GM23248 (cell line): ENCODE measurements around the gene ENG. TPM values are rescaled to one million over a fixed set of nuclear protein-coding genes. Genes with fewer than 3 reads are reported as not detected.

Experiments used
- DNase-seq: peaks from one replicate; pipeline ENCODE4 v3.0.0-alpha.2; 2015
- H2AFZ ChIP-seq: fragments of 200-600 bp; sonication (generic); 2 replicates; pipeline ENCODE4 v1.6.1; 2016; ENCODE audit warnings: antibody characterized with exemption
- H3F3A ChIP-seq: fragments of 200-600 bp; sonication (generic); 2 replicates; pipeline ENCODE4 v1.6.1; 2016; ENCODE audit warnings: mild to moderate bottlenecking, antibody characterized with exemption, mixed run types; ENCODE audit not compliant: insufficient read depth
- H3K27ac ChIP-seq: fragments of 200-600 bp; sonication (generic); 2 replicates; pipeline ENCODE4 v1.5.1; 2016; ENCODE audit warnings: mild to moderate bottlenecking
- H3K27me3 ChIP-seq: fragments of 200-600 bp; sonication (generic); replicated peaks from 2 replicates; pipeline ENCODE4 v1.6.1; 2016; ENCODE audit warnings: mild to moderate bottlenecking; ENCODE audit not compliant: insufficient read depth
- H3K36me3 ChIP-seq: fragments of 200-600 bp; sonication (generic); 2 replicates; pipeline ENCODE4 v1.6.1; 2016; ENCODE audit warnings: low read depth, mild to moderate bottlenecking
- H3K4me1 ChIP-seq: fragments of 200-600 bp; sonication (generic); 2 replicates; pipeline ENCODE4 v1.6.1; 2016; ENCODE audit warnings: mild to moderate bottlenecking; ENCODE audit not compliant: insufficient read depth
- H3K4me2 ChIP-seq: fragments of 200-600 bp; sonication (generic); one replicate; pipeline ENCODE4 v1.6.1; 2016; ENCODE audit warnings: mild to moderate bottlenecking; ENCODE audit not compliant: unreplicated experiment
- H3K4me3 ChIP-seq: fragments of 200-600 bp; sonication (generic); 2 replicates; pipeline ENCODE4 v1.5.1; 2016; ENCODE audit warnings: mild to moderate bottlenecking
- H3K79me2 ChIP-seq: fragments of 200-600 bp; sonication (generic); 2 replicates; pipeline ENCODE4 v1.6.1; 2016; ENCODE audit warnings: mild to moderate bottlenecking; ENCODE audit not compliant: insufficient read depth
- H3K9ac ChIP-seq: fragments of 200-600 bp; sonication (generic); 2 replicates; pipeline ENCODE4 v1.6.1; 2016; ENCODE audit warnings: mild to moderate bottlenecking
- H3K9me2 ChIP-seq: fragments of 200-600 bp; sonication (generic); 2 replicates; pipeline ENCODE4 v1.6.1; 2016; ENCODE audit warnings: mixed run types, mild to moderate bottlenecking, moderate library complexity; ENCODE audit not compliant: insufficient read depth
- H3K9me3 ChIP-seq: fragments of 200-600 bp; sonication (generic); one replicate; pipeline ENCODE4 v1.6.1; 2017; ENCODE audit warnings: low read depth
- H4K20me1 ChIP-seq: fragments of 200-600 bp; sonication (generic); 2 replicates; pipeline ENCODE4 v1.6.0; 2016; ENCODE audit not compliant: insufficient read depth
- EZH2 ChIP-seq: fragments of 200-600 bp; sonication (generic); IDR thresholded peaks from 2 replicates; pipeline ENCODE4 v1.6.1; 2018; ENCODE audit warnings: antibody characterized with exemption, mild to moderate bottlenecking; ENCODE audit not compliant: insufficient read depth, poor library complexity, severe bottlenecking
- EZH2phosphoT487 ChIP-seq: fragments of 200-600 bp; sonication (generic); IDR thresholded peaks from 2 replicates; pipeline ENCODE4 v1.6.1; 2018; ENCODE audit warnings: antibody characterized with exemption, moderate library complexity, mild to moderate bottlenecking, low read depth; ENCODE audit not compliant: insufficient read depth
- WGBS, 2 experiments: methylation state at CpG; one replicate each; pipeline ENCODE4 v1.1.6; 2015 to 2017; ENCODE audit warnings: low lambda C conversion rate in 2 of 2, low coverage in 1 of 2; ENCODE audit errors: missing lambda C conversion rate in 2 of 2; 5-methylcytosine and 5-hydroxymethylcytosine counted together
- in situ Hi-C: fragments of 300-500 bp; cut with MboI; formaldehyde crosslinking; loops from 2 replicates; pipeline ENCODE4 v1.15.0; 2020
- polyA plus RNA-seq: library from polyadenylated mRNA; unstranded; fragments of >200 nt; fragmentation: Nextera tagmentation; extraction: Ambion mirVana; gene quantifications from 2 replicates; pipeline ENCODE4 v1.2.1, GENCODE V29; 2016
- total RNA-seq: library from RNA; depleted of rRNA; stranded (reverse); fragments of >200 nt; shearing (Covaris generic); gene quantifications from 2 replicates; pipeline ENCODE4 v1.2.3, GENCODE V29; 2014

The ENG gene
- total and polyA plus RNA-seq, 2 experiments from 2014 or later = 54.5 to 226 TPM

DNA sequence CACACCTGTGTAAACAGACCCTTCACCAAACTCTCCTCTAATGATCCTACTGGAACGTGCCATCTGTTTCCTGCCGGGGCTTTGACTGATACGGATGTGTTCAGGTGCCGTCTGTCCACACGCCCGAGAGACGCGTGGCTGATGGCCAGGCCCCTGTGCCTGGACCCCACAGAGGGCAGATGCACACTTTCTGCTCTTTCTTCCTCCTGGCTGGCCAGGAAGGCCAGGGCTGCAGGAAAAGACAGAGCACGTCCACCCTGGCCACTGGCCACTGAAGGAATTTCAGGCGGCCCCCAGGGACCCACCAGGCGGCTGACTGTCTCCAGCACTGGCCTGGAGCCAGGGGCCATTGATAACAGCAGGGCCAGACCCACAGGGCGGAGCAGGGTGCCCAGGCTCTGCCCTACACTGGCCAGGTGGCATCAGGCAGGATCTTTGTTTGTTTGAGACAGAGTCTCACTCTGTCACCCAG is 3.6 kb upstream of the ENG start:
- 0 out of 2 replicates have a peak, but pooled peaks cover 3% of the 10 kb centered on the region for H3K4me1 ChIP-seq
- no peaks in the 10 kb centered on the region for H4K20me1 ChIP-seq
- no peaks in the 10 kb centered on the region; the same call in 1 of the 2 replicates for H3F3A ChIP-seq
- H2AFZ ChIP-seq = no peak overlapping the region
- peaks cover 13% of the 10 kb centered on the region for H3K79me2 ChIP-seq
- in situ Hi-C loops = no loop called here
- no peaks in the 10 kb centered on the region for H3K9me2 ChIP-seq
- 69 to 74% methylated on average over 10 to 12 of the region's 12 CpGs for WGBS, 2 experiments
- no peaks in the 10 kb centered on the region for H3K9me3 ChIP-seq
- H3K4me3 ChIP-seq = no peak overlapping the region
- H3K4me2 ChIP-seq = no peak overlapping the region
- no peaks in the 10 kb centered on the region for H3K36me3 ChIP-seq
- H3K27ac ChIP-seq = no peak overlapping the region
- H3K9ac ChIP-seq = no peak overlapping the region
- TF ChIP-seq EZH2phosphoT487 (no peak), EZH2 (no peak)
- DNase-seq = peak; percentile 23
- H3K27me3 ChIP-seq = no peaks in the 10 kb centered on the region

DNA sequence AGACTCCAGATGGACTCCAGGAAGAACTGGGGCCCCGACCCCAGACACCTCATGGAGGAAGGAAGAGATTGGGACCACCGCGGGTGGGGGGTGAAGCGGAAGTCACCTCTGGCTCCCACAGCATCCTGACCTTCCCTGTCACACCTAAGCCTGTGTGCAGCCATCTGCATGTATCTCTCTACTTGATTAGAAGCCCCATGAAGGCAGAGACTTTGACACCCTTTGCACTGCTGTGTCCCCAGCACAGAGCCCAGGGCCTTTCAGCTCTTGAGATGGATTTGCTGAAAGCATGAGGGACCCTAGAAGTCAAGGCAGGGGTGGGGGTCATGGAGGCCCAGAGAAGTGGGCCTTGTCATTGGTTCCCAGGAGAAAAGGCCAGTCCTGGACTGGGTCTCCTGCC is 2.8 kb upstream of the ENG start:
- Histone ChIP-seq H4K20me1 (no peaks in the 10 kb centered on the region), H3K27me3 (no peaks in the 10 kb centered on the region), H3F3A (no peaks in the 10 kb centered on the region; the same call in 1 of the 2 replicates), H3K9ac (no peak overlapping the region), H3K9me2 (no peaks in the 10 kb centered on the region), H3K4me3 (no peak overlapping the region), H2AFZ (no peak overlapping the region), H3K9me3 (no peaks in the 10 kb centered on the region), H3K36me3 (no peaks in the 10 kb centered on the region), H3K79me2 (peaks cover 21% of the 10 kb centered on the region), H3K27ac (no peak overlapping the region), H3K4me1 (peaks cover 11% of the 10 kb centered on the region), H3K4me2 (no peak overlapping the region)
- WGBS, 2 experiments = 73 to 83% methylated on average over 4 of the region's 4 CpGs
- in situ Hi-C loops = no loop called here
- no peak for DNase-seq
- TF ChIP-seq EZH2 (no peak), EZH2phosphoT487 (no peak)

GRCh38 chr9:127856729-127857116 is 2.3 kb upstream of the ENG start:
- WGBS, 2 experiments = 93 to 96% methylated on average over 7 to 8 of the region's 8 CpGs
- Histone ChIP-seq H3K4me2 (no peak overlapping the region), H4K20me1 (no peaks in the 10 kb centered on the region), H3K9ac (no peak overlapping the region), H3K27ac (no peak overlapping the region), H2AFZ (no peak overlapping the region), H3K4me3 (no peak overlapping the region), H3K36me3 (no peaks in the 10 kb centered on the region), H3K9me3 (no peaks in the 10 kb centered on the region), H3K9me2 (no peaks in the 10 kb centered on the region), H3K27me3 (no peaks in the 10 kb centered on the region), H3K79me2 (peaks cover 27% of the 10 kb centered on the region), H3K4me1 (peaks cover 16% of the 10 kb centered on the region), H3F3A (no peaks in the 10 kb centered on the region; the same call in 1 of the 2 replicates)
- in situ Hi-C loops = no loop called here
- TF ChIP-seq EZH2 = no peak
- no peak for TF ChIP-seq EZH2phosphoT487
- DNase-seq = no peak

- no peaks in the 10 kb centered on the region; the same call in 1 of the 2 replicates for H3F3A ChIP-seq
- no peaks in the 10 kb centered on the region for H4K20me1 ChIP-seq
- H3K36me3 ChIP-seq = no peaks in the 10 kb centered on the region
- H3K27me3 ChIP-seq = no peaks in the 10 kb centered on the region
- in situ Hi-C loops = no loop called here
- no peak overlapping the region for H3K9ac ChIP-seq
- no peak overlapping the region for H2AFZ ChIP-seq
- no peak overlapping the region for H3K4me3 ChIP-seq
- no peak overlapping the region for H3K4me2 ChIP-seq
- DNase-seq = no peak
- peaks cover 32% of the 10 kb centered on the region for H3K79me2 ChIP-seq
- no peak for TF ChIP-seq EZH2phosphoT487
- TF ChIP-seq EZH2 = no peak
- WGBS, 2 experiments = 63 to 70% methylated on average over 11 of the region's 11 CpGs
- H3K9me2 ChIP-seq = no peaks in the 10 kb centered on the region
- peaks cover 19% of the 10 kb centered on the region for H3K4me1 ChIP-seq
- no peaks in the 10 kb centered on the region for H3K9me3 ChIP-seq
- H3K27ac ChIP-seq = no peak overlapping the region
Measured at GRCh38 chr9:127856094-127856728, 1.8 kb upstream of the ENG start.
